GM19372 (cell line): ENCODE data around the gene ASPA.
"Not testable (repeated sequence)": the region's sequence is repeated elsewhere in the genome, so short reads cannot be mapped to it uniquely, and the experiment has no call there.

Experiments used
- ATAC-seq: cut with Tn5 transposase; IDR thresholded peaks from one replicate; pipeline ENCODE4 v1.9.1; 2021; ENCODE audit warnings: mild to moderate bottlenecking, low read depth, moderate library complexity; ENCODE audit not compliant: unreplicated experiment

ASPA gene

DNA sequence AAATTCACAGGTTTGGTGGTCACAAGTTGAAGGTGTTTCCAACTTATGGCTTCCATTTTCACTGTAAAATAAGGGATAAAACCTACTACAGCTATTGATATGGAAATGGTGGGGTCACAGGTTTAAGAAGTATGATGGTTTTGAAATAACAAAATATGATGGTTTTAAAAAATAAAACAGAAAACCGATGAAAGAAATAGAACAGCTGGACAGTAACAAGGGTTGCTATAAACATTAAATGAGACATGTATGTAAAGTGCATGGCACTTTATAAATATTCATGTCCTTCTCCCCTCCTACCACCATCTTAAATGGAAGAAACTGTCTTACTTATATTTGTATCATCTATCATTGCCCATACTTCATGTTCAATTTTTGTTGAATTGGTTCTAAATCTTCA, 31.3 kb downstream of the ASPA start:
- ATAC-seq = no peak

DNA sequence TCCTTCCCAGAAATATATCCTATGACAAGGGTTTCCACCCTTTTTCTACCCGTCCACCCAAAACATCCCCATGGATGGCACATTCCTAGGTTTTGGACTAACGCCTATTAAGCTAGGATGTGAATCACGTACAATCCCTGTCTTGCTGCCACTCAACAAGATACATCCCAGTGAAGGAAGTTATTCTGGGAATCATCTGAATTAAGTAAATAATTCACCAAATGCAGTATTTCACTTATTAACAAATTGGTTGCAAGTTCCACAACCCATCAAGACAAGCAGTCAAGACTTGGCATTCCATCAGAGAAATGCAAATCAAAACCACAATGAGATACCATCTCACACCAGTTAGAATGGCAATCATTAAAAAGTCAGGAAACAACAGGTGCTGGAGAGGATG, 32.1 kb downstream of the ASPA start:
- no peak for ATAC-seq

DNA sequence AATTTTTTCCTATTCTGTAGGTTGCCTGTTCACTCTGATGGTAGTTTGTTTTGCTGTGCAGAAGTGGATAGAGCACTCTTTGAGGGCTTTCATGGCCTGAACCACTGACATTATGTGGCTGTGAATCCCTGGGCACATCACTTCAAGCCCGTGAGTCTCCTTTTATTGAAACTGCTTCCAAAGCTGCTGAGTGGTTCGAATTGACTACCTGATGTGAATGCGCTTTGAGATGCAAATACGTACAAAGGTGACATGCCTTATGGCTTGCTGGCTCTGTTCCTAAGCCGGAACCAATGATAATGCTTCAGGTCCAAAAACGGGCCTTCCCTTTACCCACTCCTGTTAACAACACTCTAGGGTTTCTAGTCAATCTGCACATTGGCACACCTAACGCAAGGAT, 34.3 kb downstream of the ASPA start:
- ATAC-seq = no peak

DNA sequence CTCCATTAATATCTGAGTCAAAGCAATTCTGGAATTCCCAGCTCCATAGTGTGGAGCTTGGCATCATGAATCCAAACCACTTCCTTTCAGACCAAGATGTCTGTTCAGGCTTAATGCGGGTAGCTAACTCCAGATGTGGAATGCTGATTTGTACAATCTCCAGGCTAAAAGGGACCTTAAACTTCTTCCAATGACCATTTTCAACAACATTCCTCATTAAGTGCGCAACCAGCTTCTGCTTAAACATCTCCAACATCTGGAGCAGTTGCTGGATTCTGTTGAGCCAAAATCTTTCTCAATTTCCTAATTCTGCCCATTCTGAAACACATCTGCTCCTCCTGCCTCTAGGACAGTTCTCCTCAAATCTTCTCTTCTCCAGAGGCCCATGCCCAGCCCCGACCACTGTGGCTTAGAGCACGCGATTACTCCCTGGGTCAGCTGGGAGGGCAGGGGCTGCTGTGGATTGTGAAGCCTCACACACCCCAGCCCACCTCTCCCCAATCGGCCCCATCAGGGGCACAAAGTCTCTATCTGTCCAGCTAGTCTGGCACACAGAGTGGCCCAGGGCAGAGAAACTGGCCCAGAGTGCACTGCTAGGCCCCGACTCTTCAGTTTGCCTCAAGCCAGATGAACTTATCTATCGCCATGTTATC, 36.2 kb downstream of the ASPA start:
- no peak for ATAC-seq

DNA sequence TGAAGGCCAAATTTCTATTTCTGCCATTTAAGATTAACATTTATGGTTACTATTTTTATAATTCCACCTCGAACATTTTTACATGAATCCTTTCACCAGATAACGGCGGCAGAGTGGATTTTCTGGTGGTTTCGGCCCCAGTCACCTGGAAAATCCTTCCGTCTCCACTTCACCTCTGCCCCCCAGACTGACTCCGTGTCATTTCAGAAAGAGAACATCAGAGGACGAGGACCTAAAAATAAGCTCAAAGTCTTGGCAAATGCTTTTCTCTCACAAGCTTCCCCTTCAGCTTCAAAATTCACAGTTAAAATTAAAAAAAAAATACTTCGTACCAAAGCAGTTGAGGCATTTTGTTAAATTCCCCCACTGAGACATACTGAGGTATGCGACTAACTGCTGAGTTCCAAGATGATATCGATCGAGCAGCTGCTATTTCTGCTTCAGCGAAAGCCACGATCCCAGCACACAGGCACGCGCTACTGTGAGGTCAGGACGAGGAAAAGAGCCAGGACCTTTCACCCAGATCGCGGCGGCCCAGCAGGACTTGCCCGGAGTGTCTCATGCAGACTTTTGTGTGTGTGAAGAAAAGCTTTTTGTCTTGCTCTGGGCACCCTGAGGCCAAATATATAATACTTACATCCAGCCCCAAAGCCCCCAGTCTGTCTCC, 36.8 kb downstream of the ASPA start:
- no peak for ATAC-seq

DNA sequence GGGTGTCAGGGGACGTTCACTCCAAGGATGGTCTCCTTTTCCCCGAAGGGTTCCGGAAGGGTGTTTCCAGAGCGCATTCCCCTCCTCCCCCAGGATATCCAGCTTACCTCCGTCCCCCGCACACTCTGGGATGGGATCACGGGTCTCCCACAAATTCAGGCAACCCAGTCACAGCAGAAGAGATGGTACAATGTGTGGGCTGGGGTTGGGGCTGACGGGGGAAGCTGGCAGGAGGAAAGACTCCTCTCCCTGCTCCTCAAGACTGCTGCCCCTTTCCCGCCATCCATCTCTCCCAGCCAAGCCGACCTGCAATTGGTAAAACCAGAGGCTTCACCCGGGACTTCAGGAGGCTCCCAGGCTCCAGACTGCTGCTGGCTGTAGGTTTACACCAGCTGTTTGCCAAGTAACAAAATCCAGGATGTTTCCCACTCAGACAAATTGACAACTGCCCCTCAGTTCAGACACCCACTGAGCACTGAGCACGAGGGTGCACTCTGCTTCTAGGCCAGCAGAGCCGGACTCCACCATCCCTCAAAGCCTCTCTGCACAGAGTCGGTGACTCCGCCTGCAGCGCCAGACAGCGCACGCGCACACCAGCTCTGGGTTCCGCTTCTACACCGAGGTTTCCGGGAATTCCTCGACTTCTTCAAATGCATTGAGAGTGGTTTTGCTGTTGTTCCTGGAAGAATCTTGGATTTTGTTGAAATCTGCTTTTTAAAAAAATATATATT, 37.7 kb downstream of the ASPA start:
- no peak for ATAC-seq

DNA sequence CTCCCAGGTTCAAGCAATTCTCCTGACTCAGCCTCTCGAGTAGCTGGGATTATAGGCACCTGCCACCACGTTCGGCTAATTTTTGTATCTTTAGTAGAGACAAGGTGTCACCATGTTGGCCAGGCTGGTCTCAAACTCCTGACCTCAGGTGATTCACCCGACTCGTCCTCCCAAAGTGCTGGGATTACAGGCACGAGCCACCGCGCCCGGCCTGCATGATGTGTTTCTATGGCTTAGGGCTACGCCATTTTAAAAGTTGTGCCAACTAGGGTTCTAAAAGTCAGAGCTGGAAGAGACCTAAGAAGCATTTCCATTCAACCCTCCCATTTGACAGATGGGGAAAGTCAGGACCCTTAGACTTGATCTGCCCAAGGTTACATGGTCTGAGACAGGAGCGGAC, 38.4 kb downstream of the ASPA start:
- not testable (repeated sequence) for ATAC-seq

DNA sequence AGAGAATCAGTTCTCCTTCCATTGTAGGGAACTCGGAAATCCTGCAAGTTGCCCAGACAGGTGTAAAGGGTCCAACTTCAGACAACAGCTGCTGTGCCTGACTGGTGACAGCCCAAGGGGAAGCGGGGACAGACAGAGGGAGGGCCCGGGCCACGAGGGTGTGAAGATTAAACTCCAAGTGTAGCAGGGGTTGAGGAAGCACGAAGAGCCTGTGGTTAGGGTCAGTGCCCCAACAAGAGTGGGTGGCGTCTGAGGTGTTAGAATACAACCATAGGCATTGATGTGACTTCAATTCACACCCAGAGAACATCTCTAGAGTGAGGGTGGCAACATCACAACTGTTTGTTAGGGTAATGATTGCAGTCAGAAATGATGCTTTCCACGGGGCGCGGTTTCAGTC, 39.1 kb downstream of the ASPA start:
- ATAC-seq = no peak

DNA sequence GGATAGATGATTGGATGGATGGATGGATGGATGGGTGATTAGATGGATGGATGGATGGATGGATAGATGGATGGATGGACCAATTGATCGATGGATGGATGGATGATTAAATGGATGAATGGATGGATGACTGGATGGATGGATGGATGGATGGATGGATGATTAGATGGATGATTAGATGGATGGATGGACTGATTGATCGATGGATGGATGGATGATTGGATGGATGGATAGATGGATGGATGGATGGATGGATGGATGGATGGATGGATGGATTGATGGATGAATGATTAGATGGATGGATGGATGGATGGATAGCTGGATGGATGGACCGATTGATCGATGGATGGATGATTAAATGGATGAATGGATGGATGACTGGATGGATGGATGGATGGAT, 43.7 kb downstream of the ASPA start:
- ATAC-seq = not testable (repeated sequence)

DNA sequence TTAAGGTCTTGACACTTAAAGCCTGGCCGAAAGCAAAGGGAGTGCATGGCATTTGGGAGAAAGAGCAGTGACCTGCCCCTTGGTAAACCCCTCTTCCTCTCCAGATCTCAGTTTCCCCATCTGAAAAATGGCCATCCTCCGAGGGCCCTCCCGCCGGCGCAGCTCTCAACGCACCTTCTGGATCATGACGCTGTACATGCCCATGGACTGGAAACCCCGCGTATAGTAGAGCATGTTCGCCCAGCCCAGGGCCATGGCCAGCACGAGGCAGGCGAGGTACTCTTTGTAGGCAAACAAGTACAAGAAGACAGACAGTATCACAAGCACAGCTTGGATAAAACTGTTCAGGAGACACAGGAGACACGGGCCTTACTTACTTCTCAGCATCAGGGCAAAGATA, 48.2 kb downstream of the ASPA start:
- ATAC-seq = no peak

DNA sequence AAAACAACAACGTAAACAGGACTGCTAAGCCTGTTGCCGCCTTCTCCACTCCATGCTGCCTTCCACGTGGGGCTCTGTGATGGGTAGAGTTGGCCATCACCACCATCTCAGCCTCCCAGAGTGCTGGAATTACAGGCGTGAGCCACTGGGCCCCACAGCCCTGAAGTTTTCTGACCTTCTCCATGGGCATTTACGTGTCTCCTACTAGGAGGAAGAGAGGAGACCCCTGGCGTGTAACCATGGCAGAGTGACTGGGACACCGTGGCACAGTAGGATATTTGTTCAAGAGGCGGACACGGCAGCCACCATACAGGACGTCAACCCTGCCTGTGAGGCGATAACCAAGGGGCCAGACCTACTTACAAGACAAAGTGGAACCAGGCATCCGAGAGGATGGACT, 50.7 kb downstream of the ASPA start:
- ATAC-seq = no peak

DNA sequence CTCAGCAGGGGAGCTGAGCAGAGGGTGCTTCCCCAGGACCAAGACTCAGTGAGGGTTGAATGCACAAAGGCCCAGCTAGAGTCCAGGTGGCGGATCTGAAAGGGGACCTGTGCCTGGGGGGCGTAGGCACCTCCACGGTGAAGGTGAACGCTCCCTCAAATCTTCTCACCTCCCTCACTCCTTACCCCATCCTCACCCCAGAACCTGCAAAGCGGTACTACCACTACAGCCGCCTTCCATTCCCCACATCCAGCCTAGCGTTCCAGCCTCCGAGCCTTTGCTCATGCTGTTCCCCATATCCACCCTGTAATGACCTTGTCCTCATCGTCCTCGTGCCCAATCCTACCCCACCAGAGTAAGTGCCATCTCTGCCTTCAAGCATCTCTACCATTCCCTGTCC, 51.2 kb downstream of the ASPA start:
- ATAC-seq = no peak

DNA sequence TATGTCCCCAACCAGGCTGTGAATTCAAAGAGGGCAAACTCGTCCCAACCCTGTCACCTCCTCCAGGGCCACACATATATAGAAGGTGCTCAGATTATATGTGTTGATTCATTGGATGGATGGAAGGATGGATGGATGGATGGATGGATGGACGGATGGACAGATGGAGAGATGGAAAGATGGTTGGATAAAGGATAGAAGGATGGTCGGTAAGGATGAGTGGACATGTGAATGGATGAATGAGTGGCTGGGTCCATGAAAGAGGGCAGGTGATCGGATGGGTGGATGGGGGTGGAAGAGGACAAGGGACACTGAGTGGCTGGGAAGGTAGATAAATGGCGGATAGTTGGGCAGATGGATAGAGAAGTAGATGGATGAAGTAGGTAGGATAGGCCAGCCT, 51.7 kb downstream of the ASPA start:
- no peak for ATAC-seq

DNA sequence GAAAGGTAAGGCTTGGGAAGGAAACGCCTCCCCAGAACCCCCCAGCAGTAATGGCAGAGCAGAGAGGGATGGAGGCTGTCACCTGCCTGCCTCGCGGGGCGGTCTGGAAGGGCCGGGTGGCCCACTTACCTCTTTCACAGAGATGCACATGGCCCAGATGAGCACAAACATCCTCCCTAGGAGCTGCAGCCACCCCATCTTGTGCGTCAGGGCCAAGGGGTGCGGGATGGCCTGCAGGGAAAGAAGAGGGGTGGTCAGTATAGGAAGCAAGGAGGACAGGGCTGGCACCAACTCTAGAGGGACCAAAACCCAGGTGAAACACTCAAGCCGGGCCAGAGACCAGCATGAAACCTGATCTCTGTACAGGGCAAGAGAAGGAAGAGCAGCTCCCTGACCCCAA, 52.1 kb downstream of the ASPA start:
- ATAC-seq = no peak

DNA sequence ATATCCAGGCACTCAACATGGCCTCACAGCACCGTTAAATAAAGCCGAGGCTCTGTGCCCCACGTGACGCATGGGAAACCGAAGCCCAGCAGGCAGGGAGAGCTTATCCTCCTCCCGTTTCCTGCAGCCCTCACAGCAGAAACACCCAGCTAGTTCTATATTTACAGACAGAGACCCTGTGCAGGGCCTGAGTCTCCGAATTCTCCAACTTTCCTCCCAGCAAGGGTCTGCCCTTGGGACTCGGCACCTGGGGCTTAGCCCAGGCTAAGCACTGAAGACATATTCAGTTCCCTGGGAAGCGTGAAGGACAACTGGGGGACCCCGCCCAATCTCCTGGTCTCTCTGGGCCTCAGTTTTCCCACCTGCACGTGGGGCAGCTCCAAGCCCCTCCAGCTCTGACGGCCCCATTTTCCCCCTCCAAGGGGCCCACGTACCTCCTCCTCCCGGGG, 52.6 kb downstream of the ASPA start:
- ATAC-seq = no peak

DNA sequence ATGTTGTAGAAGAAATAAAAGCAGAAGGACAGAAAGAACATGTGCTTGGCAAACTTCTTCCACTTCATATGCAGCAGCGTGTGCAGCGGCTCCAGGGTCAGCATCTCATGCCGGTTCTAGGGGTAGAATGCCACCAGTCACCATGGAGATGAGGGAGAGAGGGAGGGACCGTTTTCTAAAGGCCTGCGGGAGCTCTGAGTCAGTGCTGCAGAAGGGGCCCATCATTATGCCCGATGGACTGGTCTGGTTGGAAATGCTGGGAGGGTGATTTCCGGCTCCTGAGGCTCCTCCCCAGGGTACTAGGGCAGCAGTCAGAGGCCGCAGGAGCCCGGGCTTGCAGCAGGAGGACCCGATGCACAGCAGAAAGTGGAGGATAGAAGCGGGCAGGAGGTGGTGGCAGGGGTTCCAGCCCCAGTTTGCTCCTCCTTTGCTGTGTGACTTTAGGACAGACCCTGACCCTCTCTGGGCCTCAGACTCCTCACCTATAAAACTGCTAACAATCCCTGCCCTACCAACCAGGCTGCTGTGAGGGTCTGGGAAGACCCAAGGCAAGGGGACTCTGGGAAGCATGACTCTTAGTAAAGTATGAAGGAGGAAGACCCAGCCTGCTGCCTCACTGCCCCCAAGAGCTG, 53.2 kb downstream of the ASPA start:
- no peak for ATAC-seq

DNA sequence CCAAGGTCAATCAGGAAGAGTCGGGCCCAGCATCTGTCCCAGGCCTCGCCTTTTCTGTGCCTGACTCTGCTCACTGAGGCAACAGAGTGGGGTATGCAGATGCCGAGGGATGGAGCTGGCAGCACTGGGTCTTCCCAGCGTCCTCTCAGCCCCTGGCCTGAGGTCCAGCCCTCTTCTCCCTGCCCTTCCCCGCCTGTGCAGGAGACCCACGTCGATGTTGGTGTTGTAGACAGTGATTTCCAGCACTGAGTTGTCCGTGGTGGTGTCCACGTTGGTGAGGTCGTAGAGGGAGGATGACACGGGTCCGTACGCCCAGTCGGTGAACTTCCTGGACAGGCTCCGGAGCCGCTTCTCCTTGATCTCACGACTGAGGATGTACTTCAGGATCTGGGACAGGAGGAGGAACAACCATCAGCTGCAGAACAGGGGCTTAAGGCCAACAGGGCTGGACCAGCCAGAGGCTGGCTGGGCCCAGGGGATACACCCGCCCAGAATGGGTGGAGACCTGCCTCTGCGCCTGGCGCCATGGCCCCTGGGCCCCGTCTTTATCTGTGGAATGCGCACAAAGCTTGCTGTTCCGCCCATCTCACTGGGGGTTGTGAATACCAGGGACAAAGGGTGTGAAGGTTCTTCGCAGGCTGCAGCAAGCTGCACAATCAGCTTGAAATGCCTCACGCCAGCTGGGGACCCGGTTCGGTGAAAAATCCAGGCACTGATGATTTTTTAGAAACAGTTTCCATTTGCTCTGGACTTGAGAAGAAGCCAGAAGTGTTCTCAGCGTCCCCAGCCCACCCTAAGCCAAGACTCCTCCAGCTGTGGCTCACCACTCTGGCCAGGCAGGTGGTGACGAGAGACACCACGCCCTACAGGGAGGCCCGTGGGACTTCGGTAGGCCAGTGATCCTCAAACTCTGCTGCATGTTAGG, 54.3 kb downstream of the ASPA start:
- ATAC-seq = no peak

DNA sequence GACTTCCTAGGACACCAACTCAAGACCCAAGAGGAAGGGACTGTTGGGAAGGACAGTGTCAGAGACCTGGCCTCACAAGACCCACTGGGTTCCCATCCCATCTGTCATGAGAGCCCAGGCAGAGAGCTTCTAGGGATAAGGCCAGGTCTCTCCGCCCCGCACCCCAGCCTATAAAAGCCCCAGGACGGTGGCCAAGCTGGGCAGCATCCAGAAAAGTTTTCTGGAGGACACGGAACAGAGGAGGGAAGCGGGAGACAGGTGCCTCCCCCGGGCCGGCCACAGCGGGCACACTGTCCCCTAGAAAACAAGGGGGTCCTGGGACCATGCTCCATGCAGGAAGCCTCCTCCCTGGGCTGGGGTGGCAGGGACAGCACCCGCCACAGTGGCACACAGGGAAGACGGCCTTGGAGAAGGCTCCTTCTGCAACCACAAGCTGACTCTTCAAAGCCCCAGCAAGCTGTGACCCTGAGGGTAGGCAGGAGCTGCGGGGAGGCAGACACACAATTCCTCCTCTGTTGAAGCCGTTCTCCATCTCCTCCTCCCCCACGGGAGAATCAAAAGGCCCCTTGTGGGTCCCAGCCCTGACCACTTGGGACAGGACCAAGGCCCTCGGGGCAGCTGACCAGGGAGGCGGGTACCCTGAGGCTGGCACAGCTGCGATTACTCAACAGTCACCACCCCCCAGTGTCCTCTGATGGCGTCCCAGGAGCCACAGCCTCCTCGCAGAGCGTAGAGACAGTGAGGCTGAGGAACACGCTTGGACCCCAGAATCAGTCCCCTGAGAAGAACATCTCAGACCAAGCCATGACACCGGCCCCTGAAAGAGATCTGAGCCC, 55.7 kb downstream of the ASPA start:
- ATAC-seq = no peak

DNA sequence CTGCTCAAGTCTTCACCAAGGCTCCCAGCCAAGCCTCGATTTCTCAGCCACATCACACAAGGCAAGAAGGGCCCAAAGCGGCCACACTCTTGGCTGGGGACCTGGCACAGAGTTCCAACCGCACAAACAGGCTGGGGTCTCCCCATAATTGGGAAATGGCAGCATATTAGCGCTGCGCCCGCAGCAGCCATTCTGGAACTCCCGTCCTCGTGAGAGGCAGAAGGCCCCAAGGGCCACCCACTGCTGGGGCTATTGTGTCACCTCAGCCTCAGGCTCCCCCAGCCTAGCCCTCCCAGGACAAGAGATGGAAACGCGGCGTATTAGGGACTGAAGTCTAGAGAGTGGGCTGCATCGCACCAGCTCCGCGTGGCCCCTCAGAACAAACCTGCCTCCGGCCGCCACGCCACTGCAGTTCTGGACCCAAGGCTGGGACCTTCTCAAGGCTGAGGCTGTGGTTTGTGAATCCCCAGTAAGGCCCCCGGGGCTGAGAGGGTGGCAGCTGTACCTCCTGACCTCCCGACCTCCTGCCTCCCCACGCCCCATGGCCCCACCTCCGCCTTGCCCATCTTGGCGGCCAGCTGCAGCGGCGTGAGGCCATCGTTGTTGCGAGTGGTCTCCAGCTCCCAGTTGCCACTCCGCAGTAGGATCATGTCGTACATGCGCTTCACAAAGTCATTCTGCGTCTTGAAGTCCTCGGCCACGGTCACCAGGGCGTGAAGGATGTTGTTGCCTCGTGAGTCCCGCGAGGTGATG, 56.5 kb downstream of the ASPA start:
- ATAC-seq = no peak
